T-helper 1 cell (primary cell): ENCODE measurements around the gene C16orf92.

ENCODE experiments used
- DNase-seq, 5 donors: peaks; one replicate each; pipeline ENCODE4 v3.0.0-alpha.2; 2012 to 2020
- total RNA-seq, 4 donors: gene quantifications; one replicate each; lab custom pipeline; 2026; lab: John Stamatoyannopoulos, UW

C16orf92 gene, protein sequence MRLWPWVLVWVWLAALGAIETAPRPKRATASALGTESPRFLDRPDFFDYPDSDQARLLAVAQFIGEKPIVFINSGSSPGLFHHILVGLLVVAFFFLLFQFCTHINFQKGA
- 0 reads per million in 4 donors for total RNA-seq

DNA sequence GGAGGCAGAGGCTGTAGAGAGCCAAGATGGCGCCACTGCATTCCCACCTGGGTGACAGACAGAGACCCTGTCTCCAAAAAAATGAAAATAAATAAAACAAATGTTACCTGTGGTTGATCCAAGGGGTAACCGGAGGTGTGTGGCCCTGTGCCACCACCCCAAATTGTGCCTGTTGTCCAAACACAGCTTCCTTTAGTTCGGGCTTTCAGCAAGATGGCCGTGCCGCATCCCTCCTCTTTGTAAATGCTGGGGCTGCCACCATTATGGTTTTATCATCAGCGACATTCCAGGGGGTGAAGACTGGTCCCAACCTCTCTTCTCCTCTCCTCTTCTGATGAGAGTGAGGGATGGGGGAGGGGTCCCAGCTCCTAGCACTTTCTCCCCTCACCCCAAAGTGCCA, at the start of gene C16orf92:
C16orf92 (plus strand) TSS at position 312 of the 400 bp plus-strand sequence. CDS start 143 bp downstream, outside the sequence.
- DNase-seq: no peak

GRCh38 chr16:29973384-29974246, 49.4 kb upstream of the C16orf92 start, which contains the start of gene TAOK2:
TAOK2 (plus strand) TSS chr16:29973868; CDS start chr16:29977773, 3,905 bp downstream.
- DNase-seq: peak; percentile 88 to 98 (median 89)

DNA sequence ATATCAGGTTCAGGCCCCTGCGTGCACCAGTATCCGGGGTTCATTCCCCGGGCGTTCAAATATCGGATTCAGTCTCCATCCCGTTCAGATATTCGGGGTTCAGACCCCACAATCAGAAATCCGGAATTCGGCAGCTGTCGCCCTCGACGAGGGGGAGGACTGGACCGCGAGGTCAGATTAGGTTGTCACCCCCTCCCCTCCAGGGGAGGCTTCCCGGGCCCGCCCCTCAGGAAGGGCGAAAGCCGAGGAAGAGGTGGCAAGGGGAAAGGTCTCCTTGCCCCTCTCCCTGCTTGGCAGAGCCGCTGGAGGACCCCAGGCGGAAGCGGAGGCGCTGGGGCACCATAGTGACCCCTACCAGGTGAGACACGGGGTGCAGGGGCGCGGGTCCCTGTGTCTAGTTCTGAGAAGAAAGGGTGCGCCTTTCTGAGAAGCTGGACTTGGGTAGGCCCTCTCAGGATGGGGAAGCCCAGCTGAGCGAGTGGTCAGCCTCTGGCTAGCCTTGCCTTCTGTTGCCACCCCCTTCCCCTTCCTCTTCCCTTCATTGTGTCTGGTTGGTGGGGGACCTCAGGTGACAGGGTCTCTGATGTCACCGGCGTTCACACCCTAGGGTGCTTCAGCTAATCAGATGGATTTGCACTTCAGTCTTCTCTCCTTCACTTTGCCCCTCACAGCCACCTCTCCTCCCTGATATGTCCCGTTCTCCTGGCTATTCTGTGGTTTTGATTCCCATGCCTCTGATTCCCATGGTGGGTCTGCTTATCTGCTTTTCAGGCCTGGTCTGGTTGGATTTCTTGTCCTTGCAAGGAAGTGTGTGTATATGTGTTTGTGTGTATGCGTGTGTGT, 48.5 kb upstream of the C16orf92 start:
- peak in 1 of 5 donors; percentile 21 for DNase-seq

DNA sequence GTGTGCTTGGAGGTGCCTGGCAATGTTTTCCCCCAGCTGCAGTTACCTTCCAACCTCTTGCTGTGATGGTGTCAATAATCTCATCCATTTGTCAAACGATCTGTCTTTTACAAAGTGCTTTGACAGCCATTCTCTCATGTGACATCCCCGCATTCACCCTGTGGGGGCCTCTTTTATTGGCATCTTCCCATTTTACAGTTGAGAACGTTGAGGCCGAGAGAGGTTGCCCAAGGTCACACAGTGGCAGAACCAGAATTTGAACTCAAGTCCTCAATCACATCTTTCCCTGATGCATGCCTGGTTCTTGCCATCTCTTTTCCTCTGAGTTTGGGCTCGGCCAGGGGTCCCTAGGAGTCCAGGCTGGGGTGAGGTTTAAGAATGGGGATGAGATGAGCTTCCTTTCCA, 47.9 kb upstream of the C16orf92 start:
- DNase-seq: no peak

GRCh38 chr16:29975811-29976511, 47.0 kb upstream of the C16orf92 start:
- DNase-seq: no peak

DNA sequence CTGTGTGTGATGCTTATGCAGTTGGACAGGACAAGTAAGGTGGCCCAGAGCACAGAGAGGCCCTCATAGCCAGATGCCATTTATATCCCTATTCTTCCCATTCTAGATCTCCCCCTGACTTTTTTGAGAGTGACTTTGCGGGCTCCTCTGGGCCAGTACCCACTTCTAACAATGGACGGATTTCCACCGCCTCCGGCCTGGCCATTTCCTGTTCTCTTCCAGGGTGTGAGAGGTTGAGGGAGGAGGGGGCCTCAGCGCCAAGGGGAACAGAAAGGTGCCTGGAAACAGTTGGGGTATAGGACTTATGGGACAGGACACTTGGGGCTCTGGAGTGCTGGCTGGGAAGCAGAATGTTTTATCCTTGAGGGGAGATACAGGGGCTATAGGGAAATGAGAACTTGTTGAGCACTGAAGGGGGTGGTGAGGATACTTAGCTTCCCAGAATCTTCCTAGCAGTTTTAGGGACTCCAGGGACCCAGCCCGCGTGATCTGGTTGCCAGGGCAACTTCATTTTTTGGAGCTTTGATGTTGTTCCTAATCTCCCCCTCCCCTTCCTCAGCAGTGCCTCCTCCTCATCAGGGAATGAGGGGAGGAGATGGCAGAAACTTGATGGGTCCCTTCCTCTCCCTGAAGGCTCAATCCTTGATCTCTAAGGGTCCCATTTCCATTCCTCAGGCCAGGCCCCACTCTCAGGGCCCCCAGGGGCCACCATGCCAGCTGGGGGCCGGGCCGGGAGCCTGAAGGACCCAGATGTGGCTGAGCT, 45.8 kb upstream of the C16orf92 start:
- no peak for DNase-seq

DNA sequence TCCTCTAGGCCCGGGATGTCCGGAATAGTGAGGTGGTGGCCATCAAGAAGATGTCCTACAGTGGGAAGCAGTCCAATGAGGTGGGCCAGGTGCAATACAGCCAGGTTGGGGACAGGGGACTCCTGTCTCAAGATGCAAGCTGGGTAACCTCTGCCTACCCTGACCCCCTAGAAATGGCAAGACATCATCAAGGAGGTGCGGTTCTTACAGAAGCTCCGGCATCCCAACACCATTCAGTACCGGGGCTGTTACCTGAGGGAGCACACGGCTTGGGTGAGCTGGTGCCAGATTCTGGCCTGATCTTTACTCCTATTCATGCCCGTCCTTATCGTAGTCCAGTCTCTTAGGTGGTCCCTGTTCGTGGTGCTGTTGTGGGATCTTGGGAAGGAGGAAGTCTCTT, 44.9 kb upstream of the C16orf92 start:
- DNase-seq: no peak

DNA sequence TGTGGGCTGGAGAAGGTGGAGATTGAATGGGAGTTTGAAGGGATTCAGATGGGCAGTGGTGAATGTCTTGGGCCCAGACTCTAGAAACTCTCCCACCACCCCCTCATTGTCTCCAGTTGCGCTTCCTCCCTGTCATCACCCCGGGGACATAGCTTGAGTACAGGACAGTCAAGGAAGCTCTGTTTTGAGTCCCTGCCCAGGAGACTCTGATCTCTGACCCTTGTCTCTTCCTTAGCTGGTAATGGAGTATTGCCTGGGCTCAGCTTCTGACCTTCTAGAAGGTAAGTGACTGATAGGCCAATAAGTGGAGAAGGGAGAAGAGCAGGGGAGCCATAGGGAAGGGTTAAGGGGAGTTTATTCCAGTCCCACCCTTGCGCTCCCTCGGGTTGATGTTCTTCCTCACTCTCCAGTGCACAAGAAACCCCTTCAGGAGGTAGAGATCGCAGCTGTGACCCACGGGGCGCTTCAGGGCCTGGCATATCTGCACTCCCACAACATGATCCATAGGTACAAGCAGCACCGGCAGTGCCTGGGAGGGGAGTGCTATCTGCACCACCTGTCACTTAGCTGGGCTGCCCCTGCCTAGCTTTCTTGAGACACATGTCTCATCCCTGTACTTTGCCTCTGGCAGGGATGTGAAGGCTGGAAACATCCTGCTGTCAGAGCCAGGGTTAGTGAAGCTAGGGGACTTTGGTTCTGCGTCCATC, 44.3 kb upstream of the C16orf92 start:
- no peak for DNase-seq

- DNase-seq: no peak
These were observed 40.2 kb upstream of the C16orf92 start for GRCh38 chr16:29982560-29983419.

DNA sequence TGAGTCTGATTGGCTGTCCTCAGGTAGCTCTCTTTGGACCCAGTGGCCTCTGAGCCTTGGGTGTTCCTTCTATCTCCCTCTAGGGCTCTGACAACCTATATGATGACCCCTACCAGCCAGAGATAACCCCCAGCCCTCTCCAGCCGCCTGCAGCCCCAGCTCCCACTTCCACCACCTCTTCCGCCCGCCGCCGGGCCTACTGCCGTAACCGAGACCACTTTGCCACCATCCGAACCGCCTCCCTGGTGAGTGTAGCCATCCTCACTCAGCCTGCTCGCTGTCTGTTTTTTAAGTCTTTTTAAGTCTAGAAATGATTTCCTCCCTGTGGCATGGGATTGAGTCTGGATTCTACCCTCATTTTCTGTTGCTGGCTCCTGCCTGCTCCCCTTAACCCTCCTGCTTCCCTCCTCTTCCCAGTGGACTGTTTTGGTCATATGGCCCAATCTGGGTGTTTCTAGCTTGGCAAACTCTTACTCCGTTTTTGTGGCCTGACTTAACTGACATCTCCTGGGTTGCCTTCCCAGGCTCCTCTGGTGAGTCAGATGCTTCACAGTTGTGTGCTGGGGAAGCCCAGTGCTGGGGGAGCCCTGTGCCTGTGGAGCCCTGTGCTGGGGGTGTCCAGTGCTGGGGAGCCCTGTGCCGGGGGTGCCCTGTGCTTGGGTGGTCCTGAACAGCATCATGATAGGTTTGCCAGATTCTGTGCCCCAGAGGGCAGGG, 39.4 kb upstream of the C16orf92 start:
- DNase-seq: no peak

DNA sequence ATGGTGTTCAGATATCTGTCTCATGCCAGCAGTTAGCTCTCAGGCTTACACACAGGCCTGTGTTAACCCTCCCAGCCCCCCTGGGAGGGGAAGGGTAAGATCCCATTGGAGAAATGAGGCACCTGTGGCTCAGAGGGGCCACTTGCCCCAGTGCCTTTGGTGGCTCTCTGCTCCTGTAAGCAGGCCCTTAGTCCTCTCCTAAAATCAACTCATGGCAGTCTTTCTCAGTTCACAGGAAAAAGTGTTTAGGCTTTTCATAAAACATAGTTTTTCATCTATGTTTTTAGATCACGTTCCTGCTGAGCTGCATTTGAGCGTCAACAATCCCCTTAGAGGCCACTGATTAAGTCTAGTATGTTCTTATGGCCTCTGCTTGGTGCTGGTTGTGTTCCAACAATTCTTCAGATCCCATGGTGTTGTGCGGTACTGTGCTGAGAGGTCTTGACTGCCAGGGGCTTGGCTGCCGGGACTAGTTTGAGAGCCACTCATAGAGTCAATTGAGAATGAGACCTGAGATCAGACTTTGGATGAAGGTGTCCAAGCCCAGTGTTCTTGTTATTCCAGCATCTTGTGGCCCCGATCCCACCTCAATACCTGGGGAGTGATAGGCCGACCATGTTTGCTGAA, 38.7 kb upstream of the C16orf92 start:
- DNase-seq: no peak

- no peak for DNase-seq
These were observed 38.2 kb upstream of the C16orf92 start for GRCh38 chr16:29984764-29985147.

- DNase-seq: no peak
These were observed 37.7 kb upstream of the C16orf92 start for GRCh38 chr16:29985271-29985811.

DNA sequence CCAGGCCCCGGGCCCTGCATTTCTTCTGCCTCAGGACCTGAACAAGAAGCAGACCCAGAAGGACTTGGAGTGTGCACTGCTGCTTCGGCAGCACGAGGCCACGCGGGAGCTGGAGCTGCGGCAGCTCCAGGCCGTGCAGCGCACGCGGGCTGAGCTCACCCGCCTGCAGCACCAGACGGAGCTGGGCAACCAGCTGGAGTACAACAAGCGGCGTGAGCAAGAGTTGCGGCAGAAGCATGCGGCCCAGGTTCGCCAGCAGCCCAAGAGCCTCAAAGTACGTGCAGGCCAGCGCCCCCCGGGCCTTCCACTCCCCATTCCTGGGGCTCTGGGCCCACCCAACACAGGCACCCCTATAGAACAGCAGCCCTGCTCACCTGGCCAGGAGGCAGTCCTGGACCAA, 36.8 kb upstream of the C16orf92 start:
- no peak for DNase-seq

DNA sequence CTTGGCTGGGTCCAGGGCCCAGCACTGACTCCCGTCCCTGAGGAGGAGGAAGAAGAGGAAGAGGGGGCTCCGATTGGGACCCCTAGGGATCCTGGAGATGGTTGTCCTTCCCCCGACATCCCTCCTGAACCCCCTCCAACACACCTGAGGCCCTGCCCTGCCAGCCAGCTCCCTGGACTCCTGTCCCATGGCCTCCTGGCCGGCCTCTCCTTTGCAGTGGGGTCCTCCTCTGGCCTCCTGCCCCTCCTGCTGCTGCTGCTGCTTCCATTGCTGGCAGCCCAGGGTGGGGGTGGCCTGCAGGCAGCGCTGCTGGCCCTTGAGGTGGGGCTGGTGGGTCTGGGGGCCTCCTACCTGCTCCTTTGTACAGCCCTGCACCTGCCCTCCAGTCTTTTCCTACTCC, 36.1 kb upstream of the C16orf92 start:
- no peak for DNase-seq

- DNase-seq: no peak
These were observed 35.5 kb upstream of the C16orf92 start for GRCh38 chr16:29987371-29988085.

GRCh38 chr16:29988346-29989075, 34.5 kb upstream of the C16orf92 start:
- DNase-seq: no peak
